GM21381 (cell line): Measurements from ENCODE around the gene ARHGAP28.

Experiments
- ATAC-seq: cut with Tn5 transposase; IDR thresholded peaks from one replicate; pipeline ENCODE4 v1.9.1; 2021; ENCODE audit warnings: mild to moderate bottlenecking, moderate library complexity; ENCODE audit not compliant: unreplicated experiment

ARHGAP28 gene

DNA sequence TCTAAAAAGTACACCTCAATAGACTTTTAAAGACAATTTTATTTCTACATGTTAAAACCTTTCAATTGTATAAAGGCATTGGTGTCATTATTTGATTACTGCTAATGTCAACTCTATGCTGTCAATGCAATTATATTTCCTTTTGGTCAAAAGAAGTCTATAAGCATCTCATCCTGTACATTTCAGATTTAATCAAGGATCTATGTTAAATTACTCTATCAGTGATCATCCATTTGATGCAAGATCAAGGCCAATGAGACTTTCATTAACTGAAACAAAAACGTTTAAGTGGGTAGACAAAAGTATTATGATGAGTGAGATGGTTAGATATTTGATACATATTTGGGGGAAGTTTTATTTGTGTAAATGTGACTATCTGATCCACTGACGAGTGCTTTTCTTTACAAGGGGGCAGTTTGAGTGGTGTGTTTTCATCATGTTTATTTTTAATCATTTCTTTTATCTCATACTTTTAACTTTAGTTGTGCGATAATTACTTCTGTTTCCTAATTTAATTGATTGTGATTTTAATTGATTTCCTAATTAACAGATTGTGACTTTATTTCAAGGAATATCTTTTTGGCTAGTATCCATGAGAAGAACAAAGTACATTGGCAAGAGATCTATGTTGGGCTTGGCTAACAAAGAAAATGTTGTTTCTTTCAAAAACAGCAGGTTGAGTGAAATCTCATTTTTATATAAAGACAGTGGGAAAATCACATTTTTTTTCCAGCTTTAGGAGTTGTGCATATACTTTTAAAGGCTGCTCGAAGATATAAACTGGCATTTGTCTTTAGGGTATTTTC is 1.1 kb downstream of the ARHGAP28 start:
- no peak for ATAC-seq

DNA sequence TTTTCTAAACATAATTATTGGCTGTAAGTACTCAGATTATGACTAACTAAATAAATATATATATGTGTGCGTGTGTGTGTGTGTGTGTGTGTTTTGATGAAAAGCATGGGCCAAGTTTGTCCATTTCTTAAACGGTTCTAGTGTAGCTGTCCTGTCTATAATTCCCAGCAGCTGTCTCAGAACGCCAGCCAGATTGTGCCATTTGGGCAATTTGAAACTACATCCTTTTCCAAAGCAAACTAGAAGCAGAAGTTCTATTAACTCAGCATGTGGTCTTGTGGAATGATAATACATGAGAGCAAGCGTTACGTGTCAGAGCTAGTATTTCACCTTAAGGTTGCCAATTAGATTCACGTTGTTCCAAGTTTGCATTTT is 1.7 kb downstream of the ARHGAP28 start:
- no peak for ATAC-seq

DNA sequence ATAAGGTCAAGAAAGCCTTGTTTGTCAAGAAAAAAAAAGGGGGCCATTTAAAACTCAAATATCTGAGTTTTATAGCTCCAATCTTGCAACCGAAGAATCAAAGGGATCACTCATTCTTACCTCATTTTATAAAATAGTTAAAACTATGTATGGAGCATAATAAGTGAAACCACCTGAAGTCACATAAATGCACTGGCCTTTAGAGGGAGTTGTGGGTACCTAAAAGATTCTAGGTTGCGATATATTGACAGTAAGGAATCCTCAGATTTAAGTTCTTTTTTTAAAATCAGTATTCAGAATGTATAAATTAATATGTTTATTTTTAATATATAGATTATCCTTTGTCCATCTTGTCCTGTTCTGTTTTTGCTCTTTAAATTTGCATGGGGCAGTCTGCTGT is 3.4 kb downstream of the ARHGAP28 start:
- no peak for ATAC-seq

DNA sequence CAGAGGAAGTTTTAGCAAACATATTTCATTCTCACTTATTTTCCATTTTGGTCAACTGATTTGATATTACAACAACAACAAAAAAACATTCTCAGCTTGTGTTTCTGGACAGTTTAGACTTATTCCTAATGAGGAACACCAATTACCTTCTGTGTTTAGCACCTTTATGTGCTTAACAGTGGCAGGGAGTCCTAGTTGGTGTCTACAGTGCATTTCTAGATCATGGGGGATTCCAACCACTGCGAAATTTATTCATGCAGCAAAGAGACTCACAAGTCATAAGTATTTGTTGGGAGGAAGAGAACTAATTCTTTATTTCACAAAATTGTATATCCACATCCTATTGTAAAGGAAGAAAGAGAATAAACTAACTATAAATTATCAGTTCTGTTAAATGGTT is 4.2 kb downstream of the ARHGAP28 start:
- ATAC-seq: no peak

DNA sequence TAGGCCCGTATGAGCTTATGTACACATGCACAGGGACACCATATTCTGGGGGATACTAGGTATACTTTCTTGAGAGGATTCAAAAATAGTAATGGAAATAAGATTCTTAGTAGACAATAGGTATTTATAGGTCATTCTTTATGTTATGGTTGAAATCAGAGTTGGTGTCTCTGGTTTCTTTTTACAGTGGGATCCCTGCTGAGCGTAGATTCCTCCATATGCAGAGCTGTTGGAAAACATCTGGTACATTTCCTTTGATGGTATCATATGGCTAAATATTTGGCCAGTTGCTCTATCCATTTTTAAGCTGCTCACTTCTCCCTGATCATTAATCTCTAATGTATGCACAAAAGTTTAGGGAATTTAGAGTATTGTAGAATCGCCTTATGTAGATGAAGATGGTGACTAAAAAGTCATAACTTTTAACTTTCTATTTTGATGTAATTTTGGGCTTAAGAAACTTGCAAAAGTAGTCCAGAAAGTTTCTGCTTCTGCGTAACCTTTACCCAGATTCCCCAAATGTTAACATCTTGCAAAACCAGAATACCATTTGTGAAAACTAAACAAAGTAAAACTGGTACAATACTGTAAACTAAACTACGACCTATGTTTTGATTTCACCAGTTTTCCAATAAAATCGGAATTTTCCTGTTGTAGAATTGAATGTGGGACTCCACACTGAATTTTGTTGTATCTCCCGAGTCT is 5.4 kb downstream of the ARHGAP28 start:
- no peak for ATAC-seq

DNA sequence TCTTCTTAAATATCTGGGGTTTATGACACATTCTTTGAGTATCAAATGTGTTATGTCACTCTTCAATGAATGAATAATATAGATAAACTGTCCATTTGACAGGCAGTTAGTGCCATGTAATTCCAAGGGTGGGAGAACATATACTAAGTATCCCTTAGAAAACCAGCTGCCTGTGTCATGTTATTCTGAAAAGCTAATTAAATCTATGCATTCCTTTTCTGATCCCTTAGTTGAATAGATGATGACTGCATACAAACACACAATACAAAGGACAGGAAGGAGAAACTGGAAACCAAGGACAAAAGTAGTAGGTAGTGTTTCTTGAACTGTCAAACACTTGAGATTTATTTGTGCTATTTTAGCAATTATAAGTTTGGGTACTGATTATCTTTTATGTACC is 8.3 kb downstream of the ARHGAP28 start:
- no peak for ATAC-seq

DNA sequence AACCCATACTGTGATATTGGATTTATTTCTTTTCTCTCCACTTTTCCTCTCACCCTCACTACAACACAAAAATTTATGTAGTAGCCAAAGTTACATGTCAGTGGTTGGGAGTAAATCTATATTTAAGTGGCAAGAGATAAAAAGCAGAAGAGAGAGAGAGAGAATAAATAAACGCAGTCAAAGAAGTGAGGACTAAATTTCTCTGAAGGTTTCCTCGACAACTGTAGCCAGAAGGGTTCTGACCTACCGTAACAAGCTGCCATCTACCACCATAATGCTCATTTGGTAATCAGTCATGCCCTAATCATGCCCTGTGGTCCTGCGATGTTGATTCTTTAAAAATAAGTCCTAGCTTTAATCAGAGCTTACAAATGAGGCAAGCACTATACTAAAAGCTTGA is 9.1 kb downstream of the ARHGAP28 start:
- no peak for ATAC-seq

DNA sequence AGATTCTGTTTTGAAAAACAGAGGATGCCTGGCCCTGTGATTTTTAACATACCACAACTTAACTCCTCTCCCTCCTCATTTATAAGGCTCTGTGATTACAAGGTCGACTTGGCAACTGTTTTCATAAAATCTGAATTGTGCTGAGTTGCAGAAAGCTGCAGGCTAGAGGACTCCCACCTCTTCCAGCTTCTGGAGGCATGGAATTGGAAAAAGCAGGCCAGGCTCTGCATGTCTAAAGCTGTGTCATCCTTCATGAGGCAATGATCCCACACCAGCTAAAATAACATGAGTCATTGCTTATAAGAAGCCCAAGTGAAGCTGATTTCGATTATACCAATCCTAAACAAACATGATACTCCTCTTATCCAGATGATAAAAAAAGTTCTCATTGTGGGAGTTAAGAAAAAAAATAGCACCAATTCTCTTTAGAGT is 11.7 kb downstream of the ARHGAP28 start:
- ATAC-seq: no peak

DNA sequence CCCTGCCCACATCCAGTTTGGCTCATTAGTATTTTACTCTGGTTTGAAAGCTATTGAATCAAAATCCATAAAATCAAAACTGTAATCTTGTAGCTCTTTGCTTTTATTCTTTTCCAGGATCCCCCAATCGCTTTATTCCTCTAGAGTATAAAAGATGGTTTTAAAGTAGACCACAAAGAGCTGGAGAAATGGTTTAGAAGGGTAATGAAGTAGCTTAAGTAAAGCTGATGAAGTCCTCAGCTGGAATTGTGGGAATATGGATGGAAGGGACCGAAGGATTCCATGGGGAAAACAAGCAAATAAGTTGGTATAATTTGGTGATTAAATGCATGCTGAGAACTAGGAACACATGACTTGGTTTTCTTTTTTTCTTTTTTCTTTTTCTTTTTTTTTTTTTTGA is 12.3 kb downstream of the ARHGAP28 start:
- ATAC-seq: no peak

DNA sequence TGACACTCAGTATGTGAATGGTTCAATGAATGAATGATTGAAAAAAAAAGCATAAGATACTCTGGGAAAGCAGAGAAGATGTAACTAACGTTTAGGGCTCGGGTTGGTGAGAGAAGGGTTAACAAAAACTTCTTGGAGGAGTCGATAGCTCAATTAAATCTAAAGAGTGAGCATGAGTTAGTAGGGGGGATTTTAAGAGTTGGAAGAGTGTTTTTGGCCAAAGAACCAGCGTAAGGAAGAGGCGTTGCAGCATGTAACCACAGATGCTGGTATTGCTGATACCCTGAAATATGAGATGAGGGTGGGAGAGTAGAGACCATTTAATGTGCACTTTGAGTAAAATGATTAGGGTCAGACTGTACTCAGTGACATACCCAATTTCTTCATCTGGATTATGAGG is 14.5 kb downstream of the ARHGAP28 start:
- no peak for ATAC-seq

DNA sequence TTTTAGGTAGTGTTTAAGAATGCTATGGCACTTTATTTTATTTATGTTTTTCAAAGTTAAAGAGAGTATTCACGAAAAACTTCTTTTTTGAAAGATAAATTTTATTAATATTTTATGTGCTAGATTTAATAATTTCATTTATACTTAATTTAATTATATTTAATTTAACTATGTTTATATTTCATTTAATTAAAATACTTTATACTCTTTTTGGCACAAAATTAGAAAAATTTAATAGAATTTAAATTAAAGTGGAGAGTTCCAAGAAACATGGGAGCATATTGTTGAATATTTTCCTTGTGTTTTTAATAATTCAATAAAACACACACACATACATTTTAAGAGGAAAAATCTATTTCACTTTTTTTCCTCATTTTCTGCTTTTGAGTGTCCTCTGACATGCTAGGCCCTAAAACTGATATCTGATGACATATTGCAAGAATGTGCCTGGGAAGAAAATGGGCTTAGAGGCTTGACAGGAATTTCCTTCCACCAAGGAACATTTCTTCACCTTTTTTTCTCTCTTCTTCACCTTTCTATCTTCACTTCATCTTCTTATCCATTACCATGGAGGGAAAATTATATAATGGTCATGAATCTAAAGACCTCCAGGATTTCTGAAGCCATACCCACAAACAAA is 15.4 kb downstream of the ARHGAP28 start:
- no peak for ATAC-seq

DNA sequence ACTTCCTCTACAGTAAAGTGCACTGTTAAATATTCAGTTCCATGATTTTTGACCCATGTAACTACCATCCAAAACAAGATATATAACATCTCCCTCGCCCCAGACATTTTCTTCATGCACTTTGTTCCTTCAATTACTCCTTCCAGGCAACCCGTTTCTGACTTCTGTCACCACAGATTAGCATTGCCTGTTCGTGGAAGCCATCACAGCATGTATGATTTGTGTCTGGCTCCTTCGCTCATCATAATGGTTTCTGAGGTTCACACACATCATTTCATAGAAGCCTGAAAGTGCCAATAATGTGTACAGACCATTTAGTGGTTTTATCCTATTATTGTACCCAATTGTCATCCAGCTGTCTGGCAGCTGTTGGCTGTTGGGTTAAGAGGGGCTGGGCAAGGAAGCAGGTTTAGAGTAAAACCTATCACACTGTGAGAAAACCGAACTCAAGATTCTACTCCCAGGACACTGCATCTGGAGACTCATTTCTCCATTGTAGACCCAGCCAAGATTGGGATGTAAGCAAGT is 16.1 kb downstream of the ARHGAP28 start:
- ATAC-seq: no peak

DNA sequence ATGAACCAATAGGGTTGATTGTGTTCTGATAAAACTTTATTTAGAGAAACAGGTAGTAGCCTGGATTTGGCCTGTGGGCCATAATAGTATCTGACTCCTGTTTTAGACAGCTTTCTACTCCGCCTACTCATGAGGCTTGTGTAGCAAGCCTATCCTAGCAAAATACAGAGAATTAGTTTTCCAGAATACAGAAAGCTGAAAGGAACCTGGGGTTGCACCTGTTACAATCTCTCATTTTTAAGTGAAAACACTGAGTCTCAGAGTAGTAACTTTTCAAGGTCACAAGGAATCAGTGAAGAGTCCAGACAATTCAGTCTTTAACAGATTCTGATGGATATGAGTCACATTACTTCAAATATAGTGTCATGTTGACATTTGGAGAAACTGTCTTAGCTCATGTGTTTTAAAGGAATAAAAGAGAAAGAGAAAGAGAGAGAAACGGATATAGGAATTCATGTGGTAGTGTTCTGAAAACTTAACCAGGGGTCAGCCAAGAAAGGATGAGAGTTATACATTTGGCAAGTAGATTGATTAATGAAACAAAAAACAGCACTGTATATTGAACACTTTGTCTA is 17.0 kb downstream of the ARHGAP28 start:
- ATAC-seq: no peak

DNA sequence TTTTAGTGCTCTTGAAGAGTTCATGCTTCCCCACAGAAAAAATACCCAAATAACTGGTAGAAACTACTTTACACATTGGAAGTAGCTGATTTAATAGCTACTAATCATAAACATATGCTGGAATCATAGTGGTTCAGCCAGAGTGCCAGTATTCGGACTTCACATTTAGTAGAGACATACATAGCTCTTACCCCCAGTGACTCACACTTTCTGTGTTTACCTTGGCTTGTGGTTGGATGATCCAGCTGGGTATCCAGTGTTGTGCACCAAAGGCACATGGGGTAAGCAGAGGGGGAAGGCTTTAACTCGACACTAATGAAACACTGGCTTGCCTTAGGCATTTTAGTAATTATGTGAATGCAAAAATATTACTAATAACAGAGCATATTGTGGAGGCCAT is 18.1 kb downstream of the ARHGAP28 start:
- ATAC-seq: no peak

DNA sequence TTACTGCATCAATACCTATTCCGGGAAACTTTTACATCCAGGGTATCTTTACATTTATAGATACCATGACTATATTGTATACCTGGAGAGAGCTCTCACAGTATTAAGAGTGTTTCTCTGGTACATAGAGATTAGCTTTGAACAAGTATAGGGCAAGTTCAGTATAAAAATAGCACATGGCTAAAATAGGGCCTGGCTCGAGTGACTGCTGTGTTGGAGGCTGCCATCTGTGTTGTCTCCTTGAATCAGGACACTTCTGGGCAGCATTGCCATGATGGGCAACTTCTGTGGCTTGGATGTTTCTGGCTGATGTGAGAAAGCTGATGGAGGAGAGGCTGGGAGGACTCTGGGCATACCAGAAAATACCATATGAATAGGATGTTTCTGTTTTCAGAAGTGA is 18.7 kb downstream of the ARHGAP28 start:
- no peak for ATAC-seq

DNA sequence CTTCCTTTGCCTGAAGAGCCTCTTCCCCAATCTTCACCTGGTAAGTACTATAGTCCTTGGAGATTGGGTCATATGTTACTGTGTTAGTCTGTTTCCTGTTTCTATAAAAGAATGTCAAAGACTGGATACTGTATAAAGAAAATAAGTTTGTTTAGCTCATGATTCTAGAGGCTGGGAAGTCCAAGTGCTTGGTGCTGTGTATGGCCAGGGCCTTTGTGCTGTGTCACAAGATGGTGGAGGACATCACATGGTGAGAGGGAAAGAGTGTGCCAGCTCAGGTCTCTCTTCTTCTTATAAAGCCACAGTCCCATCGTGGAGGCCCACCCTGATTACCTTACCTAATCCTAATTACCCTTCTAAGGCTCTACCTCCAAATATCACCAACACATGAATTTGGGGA is 20.9 kb downstream of the ARHGAP28 start:
- no peak for ATAC-seq

DNA sequence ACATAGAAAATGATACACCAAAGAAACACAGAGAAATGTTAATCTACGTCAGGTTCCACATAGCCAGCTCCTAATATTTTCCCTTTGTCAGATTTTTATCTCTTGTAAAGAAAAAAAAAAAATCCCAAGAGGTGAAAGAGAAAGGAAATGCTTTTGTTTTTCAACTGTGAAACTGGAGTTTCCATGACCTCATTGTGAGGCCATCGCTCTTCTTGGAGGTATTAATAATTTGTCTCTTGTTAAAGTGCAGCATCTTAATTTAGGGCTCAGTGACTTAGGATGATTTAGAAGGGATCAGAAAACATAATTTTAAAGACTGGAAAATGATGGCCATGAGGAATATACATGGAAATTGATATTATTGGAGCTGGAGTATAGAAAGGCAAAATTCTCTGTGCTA is 21.7 kb downstream of the ARHGAP28 start:
- no peak for ATAC-seq

DNA sequence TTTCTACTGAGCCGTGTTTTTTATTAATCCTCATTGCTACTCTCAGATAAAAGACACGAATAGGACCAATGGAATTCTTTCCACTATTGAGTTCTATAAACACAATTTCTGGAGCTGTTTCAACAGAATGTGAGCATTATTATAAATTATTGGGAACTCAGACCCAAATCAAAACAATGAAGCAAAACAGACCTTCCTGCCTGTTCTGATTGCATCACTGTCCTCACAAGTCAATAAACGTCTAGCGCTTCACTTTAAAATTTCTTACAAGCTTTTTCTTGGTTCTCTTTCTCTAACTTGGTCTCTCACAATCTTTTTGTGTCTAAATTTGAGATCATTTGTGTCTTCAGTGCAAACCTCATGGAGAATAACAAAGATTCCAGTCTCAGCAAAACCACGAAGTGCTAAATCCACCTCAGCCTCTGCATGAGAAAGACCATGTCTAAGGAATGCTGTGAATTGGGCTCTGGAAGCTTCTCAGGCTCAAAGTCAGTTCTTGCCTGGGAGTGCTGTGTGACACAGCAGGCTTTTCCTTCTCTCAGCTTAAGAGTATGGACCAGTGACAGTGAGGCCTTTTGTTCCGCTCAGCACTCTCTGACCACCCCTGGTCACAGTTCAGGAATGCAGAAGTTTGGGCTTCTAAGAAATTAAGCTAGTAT is 22.8 kb downstream of the ARHGAP28 start:
- no peak for ATAC-seq

DNA sequence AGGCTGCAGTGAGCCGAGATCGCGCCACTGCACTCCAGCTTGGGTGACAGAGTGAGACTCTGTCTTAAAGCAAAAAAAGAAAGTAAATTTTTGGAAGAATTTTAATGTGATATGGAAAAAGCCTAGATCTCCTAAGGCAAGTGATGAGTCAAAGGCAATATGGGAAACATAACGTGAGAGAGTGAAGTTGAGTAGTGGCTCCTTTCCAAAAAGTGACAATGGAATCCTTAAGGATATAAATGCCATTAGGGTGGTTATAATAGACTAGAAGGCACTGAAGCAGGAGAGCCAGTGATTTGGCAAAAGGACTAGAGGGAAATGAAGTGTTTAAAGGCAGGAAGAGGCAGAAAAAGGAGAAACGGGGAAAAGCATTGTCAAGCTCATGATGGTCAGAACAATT is 25.6 kb downstream of the ARHGAP28 start:
- ATAC-seq: no peak

DNA sequence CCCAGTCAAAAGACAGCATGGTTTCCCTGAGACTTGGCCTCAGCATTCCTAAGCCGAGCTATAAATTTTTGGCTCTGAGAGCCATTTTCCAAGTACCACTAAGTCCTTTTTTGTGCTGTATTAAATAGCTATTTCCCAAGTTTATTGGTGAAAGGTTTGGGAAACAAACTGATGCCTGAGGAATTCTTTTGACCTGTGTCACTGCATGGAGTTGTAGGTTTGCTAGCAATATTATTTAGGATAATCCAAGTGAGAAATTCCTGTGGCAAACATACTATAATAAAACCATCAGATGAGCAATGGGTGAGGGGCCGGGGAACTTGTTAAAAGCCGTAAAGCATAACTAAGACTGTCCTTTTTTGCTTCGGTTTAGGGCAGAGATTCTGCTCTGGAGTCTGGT is 28.4 kb downstream of the ARHGAP28 start:
- no peak for ATAC-seq

DNA sequence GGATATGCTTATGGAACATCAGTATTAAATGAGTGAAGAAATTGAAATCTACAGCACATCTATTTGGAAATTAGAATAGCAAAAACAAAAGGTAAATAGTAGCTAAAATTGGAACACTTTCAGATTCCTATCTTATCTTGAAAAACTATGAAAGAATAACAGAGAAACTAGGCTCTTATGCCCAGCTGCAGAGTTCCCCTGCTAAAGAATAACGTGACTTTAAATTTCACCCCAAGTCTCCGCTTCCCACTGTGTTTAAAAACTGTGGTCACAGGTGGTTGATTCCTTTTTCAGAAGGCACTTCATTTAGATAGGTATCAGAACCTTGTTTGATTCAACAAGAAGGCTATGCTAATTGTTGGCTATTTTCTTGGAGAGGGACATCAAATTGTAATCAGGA is 30.1 kb downstream of the ARHGAP28 start:
- ATAC-seq: no peak
